Rectal smooth muscle tissue (tissue), 1 donor: ENCODE measurements around the gene DMPK.
"Not testable (repeated sequence)": the region's sequence is repeated elsewhere in the genome, so short reads cannot be mapped to it uniquely, and the experiment has no call there.

Source experiments
- H3K27ac ChIP-seq: one replicate; pipeline ENCODE4 v1.7.0; 2013; ENCODE audit warnings: low read depth, low read length, inconsistent platforms
- H3K27me3 ChIP-seq: one replicate; pipeline ENCODE4 v1.7.0; 2013; ENCODE audit warnings: low read length; ENCODE audit not compliant: control insufficient read depth, insufficient read depth
- H3K36me3 ChIP-seq: one replicate; pipeline ENCODE4 v1.7.0; 2013; ENCODE audit warnings: low read length; ENCODE audit not compliant: control insufficient read depth, insufficient read depth
- H3K4me1 ChIP-seq: one replicate; pipeline ENCODE4 v1.7.0; 2013; ENCODE audit warnings: low read length; ENCODE audit not compliant: control insufficient read depth, insufficient read depth
- H3K4me3 ChIP-seq: one replicate; pipeline ENCODE4 v1.7.0; 2013; ENCODE audit warnings: low read length
- H3K9ac ChIP-seq: one replicate; pipeline ENCODE4 v1.7.0; 2013; ENCODE audit warnings: low read length

The DMPK gene

GRCh38 chr19:45761714-45762113 is 20.6 kb downstream of the DMPK start:
- H3K27me3 ChIP-seq: no peaks in the 10 kb centered on the region
- H3K36me3 ChIP-seq: no peaks in the 10 kb centered on the region
- no peak overlapping the region for H3K27ac ChIP-seq
- H3K9ac ChIP-seq: no peak overlapping the region
- H3K4me1 ChIP-seq: peaks cover 32% of the 10 kb centered on the region
- no peak overlapping the region for H3K4me3 ChIP-seq

- no peaks in the 10 kb centered on the region for H3K36me3 ChIP-seq
- no peak overlapping the region for H3K4me3 ChIP-seq
- no peak overlapping the region for H3K9ac ChIP-seq
- peaks cover 6% of the 10 kb centered on the region for H3K4me1 ChIP-seq
- no peak overlapping the region for H3K27ac ChIP-seq
- no peaks in the 10 kb centered on the region for H3K27me3 ChIP-seq
Measured at GRCh38 chr19:45758921-45759320, 23.4 kb downstream of the DMPK start.

DNA sequence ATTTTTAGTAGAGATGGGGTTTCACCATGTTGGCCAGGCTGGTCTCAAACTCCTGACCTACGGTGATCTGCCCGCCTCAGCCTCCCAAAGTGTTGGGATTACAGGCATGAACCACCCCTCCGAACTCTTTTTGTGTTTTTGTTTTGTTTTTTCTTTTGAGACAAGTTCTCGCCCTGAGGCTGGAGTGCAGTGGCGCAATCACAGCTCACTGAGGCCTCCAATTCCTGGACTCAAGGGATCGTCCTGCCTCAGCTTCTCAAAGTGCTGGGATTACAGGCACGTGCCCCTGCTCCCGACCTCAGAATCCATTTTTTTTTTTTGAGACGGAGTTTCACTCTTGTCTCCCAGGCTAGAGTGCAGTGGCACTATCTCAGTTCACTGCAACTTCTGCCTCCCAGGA is 24.6 kb downstream of the DMPK start:
- H3K4me1 ChIP-seq: no peaks in the 10 kb centered on the region
- H3K9ac ChIP-seq: no peak overlapping the region
- no peaks in the 10 kb centered on the region for H3K27me3 ChIP-seq
- H3K36me3 ChIP-seq: no peaks in the 10 kb centered on the region
- no peak overlapping the region for H3K4me3 ChIP-seq
- H3K27ac ChIP-seq: no peak overlapping the region

DNA sequence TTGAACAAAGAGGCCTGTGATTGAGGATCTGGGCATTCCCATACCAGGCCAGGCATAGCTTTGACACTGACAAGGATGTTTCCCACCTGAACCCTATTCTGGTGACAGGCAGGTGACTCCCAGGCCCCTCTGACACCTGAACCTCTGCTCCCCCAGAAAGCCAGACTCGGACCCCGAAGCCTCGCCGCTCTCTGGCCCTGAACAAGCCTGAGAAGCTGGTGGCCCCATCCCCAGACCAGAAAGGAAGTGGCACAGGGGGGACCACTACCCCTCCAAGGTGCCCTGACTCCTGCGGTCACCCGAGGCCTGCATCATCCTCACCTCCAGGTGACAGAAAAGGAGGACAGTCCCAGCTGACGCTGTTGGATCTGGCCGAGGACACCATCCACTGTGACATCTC is 28.0 kb downstream of the DMPK start:
- Histone ChIP-seq H3K27me3 (no peaks in the 10 kb centered on the region), H3K4me3 (no peak overlapping the region), H3K36me3 (no peaks in the 10 kb centered on the region), H3K4me1 (no peaks in the 10 kb centered on the region), H3K9ac (no peak overlapping the region), H3K27ac (no peak overlapping the region)

DNA sequence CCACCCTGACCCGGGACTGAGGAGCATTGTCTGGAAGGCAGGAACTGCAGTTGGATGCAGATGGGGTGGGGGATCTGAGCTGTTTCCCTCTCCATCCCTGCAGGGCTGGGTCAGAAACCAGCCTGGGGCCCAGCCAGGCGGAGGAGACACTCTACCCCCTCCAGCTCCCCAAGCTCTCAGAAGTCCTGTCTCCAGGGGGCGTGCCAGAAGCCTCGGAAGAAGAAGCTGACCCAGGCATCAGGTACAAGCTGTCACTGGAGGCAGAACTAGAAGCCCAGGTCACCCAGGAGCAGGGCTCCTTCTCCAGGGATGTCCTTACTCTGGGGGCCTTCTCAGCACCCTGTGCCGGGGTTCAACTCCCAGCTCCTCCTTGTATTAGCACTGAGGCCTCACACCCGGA is 28.7 kb downstream of the DMPK start:
- no peak overlapping the region for H3K27ac ChIP-seq
- H3K9ac ChIP-seq: no peak overlapping the region
- H3K4me1 ChIP-seq: no peaks in the 10 kb centered on the region
- no peaks in the 10 kb centered on the region for H3K36me3 ChIP-seq
- H3K4me3 ChIP-seq: no peak overlapping the region
- H3K27me3 ChIP-seq: no peaks in the 10 kb centered on the region

DNA sequence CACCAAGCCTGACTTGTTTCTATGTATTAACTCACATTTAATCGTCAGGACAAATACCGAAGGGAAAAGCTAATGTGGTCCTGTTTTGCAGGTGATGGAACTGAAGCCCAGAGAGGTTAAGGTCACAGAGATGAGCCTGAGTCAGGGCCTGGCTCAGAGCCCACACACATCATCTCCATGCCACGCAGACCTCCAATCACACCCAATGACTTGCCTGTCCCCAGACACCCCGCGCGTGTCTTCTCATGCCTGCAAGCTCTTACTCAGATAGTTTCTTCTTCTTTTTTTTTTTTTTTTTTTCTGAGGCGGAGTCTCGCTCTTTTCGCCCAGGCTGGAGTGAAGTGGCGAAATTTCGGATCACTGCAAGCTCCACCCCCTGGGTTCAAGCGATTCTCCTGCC is 29.7 kb downstream of the DMPK start:
- H3K36me3 ChIP-seq: no peaks in the 10 kb centered on the region
- no peak overlapping the region for H3K4me3 ChIP-seq
- H3K9ac ChIP-seq: no peak overlapping the region
- no peaks in the 10 kb centered on the region for H3K4me1 ChIP-seq
- H3K27me3 ChIP-seq: no peaks in the 10 kb centered on the region
- no peak overlapping the region for H3K27ac ChIP-seq

- H3K4me1 ChIP-seq, H3K27ac ChIP-seq, H3K27me3 ChIP-seq, H3K36me3 ChIP-seq, H3K9ac ChIP-seq, H3K4me3 ChIP-seq: not testable (repeated sequence)
Measured at GRCh38 chr19:45751483-45751882, 30.8 kb downstream of the DMPK start.

GRCh38 chr19:45747513-45747912 is 34.8 kb downstream of the DMPK start:
- Histone ChIP-seq H3K4me3 (no peak overlapping the region), H3K9ac (no peak overlapping the region), H3K27ac (no peak overlapping the region), H3K4me1 (no peaks in the 10 kb centered on the region), H3K36me3 (no peaks in the 10 kb centered on the region), H3K27me3 (no peaks in the 10 kb centered on the region)

- H3K4me1 ChIP-seq: no peaks in the 10 kb centered on the region
- no peak overlapping the region for H3K9ac ChIP-seq
- H3K4me3 ChIP-seq: no peak overlapping the region
- no peaks in the 10 kb centered on the region for H3K36me3 ChIP-seq
- H3K27ac ChIP-seq: no peak overlapping the region
- H3K27me3 ChIP-seq: no peaks in the 10 kb centered on the region
Measured at GRCh38 chr19:45746866-45747265, 35.4 kb downstream of the DMPK start.

- H3K4me3 ChIP-seq: no peak overlapping the region
- no peaks in the 10 kb centered on the region for H3K36me3 ChIP-seq
- H3K27ac ChIP-seq: no peak overlapping the region
- no peaks in the 10 kb centered on the region for H3K27me3 ChIP-seq
- H3K4me1 ChIP-seq: no peaks in the 10 kb centered on the region
- no peak overlapping the region for H3K9ac ChIP-seq
Measured at GRCh38 chr19:45745606-45746005, 36.7 kb downstream of the DMPK start.

DNA sequence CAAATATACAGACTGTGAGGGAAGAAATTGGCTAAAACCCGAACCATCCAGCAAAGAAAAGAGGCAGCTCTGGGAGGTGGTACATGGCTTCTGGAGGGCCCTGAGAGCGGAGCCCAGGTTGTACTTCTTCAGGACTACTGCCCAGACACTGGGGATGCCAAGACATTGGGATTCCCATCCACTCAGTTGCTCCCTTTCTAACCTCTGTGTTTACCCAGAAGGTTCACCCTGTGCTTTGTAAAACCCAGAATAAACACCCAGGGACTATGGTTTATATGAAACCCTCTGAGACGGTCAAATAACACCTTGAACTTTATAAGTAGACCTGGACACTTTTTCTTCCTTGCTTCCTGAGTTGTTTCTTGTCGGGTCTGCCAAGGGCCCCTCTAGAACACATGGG is 39.3 kb downstream of the DMPK start:
- Histone ChIP-seq H3K27ac (no peak overlapping the region), H3K36me3 (no peaks in the 10 kb centered on the region), H3K27me3 (no peaks in the 10 kb centered on the region), H3K4me1 (no peaks in the 10 kb centered on the region), H3K4me3 (no peak overlapping the region), H3K9ac (no peak overlapping the region)

DNA sequence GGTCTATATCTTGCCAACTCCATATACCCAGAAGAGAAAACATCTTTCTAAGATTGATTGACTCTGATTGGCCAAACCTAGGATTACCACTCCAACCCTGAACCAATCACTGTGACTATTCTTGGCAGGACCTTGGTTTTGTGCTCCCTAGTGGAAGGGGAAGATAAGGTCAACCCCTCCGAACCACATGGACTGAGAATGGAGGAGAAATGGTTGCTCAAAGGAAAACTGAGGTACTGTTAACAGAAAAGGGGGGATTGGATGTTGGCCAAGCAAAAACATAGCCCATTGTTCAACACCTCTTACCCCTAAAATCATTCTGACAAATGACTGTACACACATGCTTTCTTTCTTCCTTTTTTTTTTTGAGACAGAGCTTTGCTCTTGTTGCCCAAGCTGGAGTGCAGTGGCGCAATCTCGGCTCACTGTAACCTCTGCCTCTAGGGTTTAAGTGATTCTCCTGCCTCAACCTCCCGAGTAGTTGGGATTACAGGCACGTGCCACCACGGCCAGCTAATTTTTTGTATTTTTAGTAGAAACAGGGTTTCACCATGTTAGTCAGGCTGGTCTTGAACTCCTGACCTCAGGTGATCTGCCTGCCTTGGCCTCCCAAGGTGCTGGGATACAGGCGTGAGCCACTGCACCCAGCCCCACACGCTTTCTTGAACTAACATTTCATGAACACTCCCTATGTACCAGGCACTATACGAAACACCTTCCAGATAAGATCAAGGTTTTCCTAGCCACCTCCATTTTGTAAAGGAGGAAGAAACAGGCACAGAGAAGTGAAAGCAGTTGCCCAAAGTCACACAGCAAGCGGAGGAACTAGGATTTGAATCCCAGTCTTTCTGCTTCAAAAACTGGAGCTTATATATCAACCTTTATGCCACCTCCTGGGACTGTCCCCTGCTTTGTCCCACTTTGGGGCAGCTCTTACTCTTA is 42.5 kb downstream of the DMPK start:
- Histone ChIP-seq H3K36me3 (no peaks in the 10 kb centered on the region), H3K4me3 (no peak overlapping the region), H3K4me1 (no peaks in the 10 kb centered on the region), H3K27me3 (no peaks in the 10 kb centered on the region), H3K9ac (no peak overlapping the region), H3K27ac (no peak overlapping the region)

DNA sequence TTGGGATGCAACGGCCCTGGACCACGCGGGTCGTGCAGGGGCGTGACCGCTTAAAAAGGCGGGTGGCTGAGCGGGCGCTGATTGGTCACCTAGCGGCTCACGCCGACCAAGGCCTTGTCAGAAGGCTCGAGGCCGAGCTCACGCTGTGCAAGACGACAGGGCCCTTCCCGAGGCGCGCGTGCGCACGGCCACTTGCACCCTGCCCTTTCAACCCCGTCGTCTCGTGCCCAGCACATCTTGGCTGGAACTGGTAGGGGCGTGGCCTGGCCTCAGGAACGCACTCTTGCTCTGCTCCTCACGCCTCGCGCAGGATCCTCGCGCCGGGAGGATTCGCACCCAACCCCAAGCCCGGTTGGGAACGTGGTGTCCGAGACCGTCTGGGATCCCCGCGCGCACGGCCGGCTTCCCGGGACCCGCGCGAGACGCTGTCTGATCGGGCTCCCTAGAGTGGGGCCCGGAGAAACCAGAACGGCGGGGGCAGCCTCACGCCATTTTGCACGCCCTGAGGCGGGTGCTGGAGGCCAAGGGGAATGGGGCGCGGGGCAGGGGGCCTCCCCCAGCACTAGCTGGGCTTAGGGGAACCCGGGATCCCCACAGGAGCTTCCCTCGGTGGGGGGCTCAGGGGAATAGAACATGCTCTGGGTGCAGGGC is 49.0 kb downstream of the DMPK start, which contains the start of gene MEIOSIN:
Gene MEIOSIN, plus strand, starts transcription at position 280 of the 651 bp plus-strand sequence. CDS start 1,938 bp downstream, outside the sequence.
- no peaks in the 10 kb centered on the region for H3K27me3 ChIP-seq
- H3K36me3 ChIP-seq: no peaks in the 10 kb centered on the region
- no peak within 1 kb of the TSS for H3K4me3 ChIP-seq
- H3K27ac ChIP-seq: no peak within 1 kb of the TSS
- no peak within 1 kb of the TSS for H3K9ac ChIP-seq
- H3K4me1 ChIP-seq: peaks cover 8% of the 10 kb centered on the region
